Ovary (tissue), 3 donors: ENCODE measurements around the gene CELA2A.

Experiments
- EP300 ChIP-seq: sonication (generic); formaldehyde crosslinking; IDR thresholded peaks from one replicate; pipeline ENCODE4 v1.6.1; 2017; ENCODE audit warnings: antibody characterized with exemption
- TF ChIP-seq, protein P1 (sequence below), 3 donors: fragments of 450-650 bp in 2 of 3; fragments of 200-600 bp in 1 of 3; IDR thresholded peaks; one replicate each; pipeline versions ENCODE4 v1.5.1 to v1.8.0; 2016 to 2022; ENCODE audit warnings: antibody characterized with exemption in 3 of 3, mild to moderate bottlenecking in 1 of 3
- donor health status: DM: no; HTN: no; CAD: no.

DNA sequence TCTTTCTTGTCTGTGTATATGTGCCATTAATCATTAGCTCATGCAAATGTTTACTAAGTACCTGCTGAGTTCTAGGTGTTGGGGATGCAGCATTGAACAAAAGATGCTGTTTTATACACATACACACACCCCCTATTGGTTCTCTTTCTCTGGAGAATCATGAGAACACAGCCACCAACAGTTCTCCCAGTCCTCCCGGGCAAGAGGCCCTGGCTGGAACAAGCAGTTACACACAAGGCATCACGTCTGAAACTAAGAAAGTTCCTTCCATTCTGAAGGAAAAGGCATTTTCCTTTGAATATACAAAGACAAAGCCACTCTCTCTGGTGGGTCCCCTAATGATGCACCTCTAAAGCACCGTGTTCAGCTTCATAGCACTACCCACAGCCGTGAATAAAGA is 56.7 kb downstream of the CELA2A start:
- TF ChIP-seq, protein P1, sequence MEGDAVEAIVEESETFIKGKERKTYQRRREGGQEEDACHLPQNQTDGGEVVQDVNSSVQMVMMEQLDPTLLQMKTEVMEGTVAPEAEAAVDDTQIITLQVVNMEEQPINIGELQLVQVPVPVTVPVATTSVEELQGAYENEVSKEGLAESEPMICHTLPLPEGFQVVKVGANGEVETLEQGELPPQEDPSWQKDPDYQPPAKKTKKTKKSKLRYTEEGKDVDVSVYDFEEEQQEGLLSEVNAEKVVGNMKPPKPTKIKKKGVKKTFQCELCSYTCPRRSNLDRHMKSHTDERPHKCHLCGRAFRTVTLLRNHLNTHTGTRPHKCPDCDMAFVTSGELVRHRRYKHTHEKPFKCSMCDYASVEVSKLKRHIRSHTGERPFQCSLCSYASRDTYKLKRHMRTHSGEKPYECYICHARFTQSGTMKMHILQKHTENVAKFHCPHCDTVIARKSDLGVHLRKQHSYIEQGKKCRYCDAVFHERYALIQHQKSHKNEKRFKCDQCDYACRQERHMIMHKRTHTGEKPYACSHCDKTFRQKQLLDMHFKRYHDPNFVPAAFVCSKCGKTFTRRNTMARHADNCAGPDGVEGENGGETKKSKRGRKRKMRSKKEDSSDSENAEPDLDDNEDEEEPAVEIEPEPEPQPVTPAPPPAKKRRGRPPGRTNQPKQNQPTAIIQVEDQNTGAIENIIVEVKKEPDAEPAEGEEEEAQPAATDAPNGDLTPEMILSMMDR (IDR thresholded peaks at IDR 0.05), result no peak
- TF ChIP-seq EP300, result no peak
